Progenitor cell of endocrine pancreas (in vitro differentiated cells): ENCODE data around the gene GRHL3. TPM values are rescaled to one million over a fixed set of nuclear protein-coding genes. Genes with fewer than 3 reads are reported as not detected.
A peak's percentile ranks its signal among the peaks of the same experiment; 100 is the strongest.

Experiments
- DNase-seq: peaks from one replicate; pipeline ENCODE4 v3.0.0; 2021; ENCODE audit warnings: low spot score; ENCODE audit not compliant: unreplicated experiment
- H3K27ac Mint-ChIP-seq: 2 replicates; pipeline ENCODE4 v1.8.0; 2021; ENCODE audit warnings: mild to moderate bottlenecking, moderate library complexity, mixed read lengths
- H3K27me3 Mint-ChIP-seq: 2 replicates; pipeline ENCODE4 v1.8.0; 2021; ENCODE audit warnings: mixed read lengths
- H3K36me3 Mint-ChIP-seq: 2 replicates; pipeline ENCODE4 v1.8.0; 2022; ENCODE audit warnings: mixed read lengths; ENCODE audit not compliant: insufficient read depth
- H3K4me1 Mint-ChIP-seq: 2 replicates; pipeline ENCODE4 v1.8.0; 2021; ENCODE audit warnings: low read depth, mixed read lengths
- H3K4me3 Mint-ChIP-seq: 2 replicates; pipeline ENCODE4 v1.8.0; 2021; ENCODE audit warnings: low read depth, mild to moderate bottlenecking, moderate library complexity, mixed read lengths
- H3K9me3 Mint-ChIP-seq: 2 replicates; pipeline ENCODE4 v1.8.0; 2021; ENCODE audit warnings: low read depth, mixed read lengths
- total RNA-seq: library from RNA; stranded (reverse); gene quantifications from 2 replicates; pipeline ENCODE4 v1.2.1, GENCODE V29; 2021
- TF ChIP-seq, protein P1 (sequence below): fragments of 200-600 bp; sonication (generic); IDR thresholded peaks from one replicate; pipeline ENCODE4 v1.5.0; 2021; ENCODE audit warnings: antibody characterized with exemption, mild to moderate bottlenecking; ENCODE audit not compliant: unreplicated experiment

Gene GRHL3
- total RNA-seq, 1 donor from 2014 or later = 4.9 TPM

DNA sequence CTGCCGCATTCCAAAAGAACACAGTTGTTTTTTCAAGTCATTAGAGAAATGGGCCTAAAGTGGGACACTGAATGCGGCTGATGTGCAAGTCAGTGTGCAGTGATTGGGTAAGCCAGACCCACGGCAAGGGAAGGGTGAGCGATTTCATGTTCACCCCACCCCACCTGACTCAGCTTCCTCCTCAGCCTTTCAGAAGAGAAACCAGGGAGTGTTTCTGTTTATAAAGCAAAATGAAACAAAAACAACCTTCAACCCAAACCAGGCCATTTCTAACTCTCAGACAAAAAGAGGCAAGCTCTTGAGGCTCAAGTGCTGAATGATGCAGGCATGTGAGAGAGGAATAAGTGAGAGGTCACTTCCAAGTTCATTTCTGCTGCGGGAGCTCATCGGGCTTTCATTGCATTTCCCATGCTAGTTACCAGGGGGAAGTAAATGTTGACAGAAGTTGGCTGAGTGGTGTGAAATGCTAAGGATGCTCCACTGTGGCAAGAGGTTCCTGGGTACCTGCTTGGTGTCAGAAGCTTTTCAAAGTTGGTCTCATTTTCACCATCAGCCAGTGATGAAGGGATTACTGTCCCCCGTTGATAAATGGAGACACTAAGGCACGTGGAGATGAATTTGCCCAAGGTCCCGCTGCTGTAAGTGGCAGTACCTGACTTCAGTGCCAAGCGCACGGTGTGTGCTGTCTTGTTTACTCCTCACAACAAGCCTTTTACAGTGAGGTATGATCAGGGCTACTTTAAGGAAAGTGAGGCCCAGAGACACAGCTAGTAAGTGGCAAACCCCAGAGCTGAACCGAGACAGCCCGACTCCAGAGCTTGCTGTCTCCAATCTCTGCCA lies 65.3 kb downstream of the GRHL3 start:
- Mint-ChIP-seq H3K27me3 (no peaks in the 10 kb centered on the region), H3K27ac (no peak overlapping the region), H3K4me1 (peaks cover 27% of the 10 kb centered on the region), H3K36me3 (peaks cover 29% of the 10 kb centered on the region), H3K9me3 (no peaks in the 10 kb centered on the region), H3K4me3 (no peak overlapping the region)
- no peak for DNase-seq
- TF ChIP-seq, protein P1, sequence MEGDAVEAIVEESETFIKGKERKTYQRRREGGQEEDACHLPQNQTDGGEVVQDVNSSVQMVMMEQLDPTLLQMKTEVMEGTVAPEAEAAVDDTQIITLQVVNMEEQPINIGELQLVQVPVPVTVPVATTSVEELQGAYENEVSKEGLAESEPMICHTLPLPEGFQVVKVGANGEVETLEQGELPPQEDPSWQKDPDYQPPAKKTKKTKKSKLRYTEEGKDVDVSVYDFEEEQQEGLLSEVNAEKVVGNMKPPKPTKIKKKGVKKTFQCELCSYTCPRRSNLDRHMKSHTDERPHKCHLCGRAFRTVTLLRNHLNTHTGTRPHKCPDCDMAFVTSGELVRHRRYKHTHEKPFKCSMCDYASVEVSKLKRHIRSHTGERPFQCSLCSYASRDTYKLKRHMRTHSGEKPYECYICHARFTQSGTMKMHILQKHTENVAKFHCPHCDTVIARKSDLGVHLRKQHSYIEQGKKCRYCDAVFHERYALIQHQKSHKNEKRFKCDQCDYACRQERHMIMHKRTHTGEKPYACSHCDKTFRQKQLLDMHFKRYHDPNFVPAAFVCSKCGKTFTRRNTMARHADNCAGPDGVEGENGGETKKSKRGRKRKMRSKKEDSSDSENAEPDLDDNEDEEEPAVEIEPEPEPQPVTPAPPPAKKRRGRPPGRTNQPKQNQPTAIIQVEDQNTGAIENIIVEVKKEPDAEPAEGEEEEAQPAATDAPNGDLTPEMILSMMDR = no peak

DNA sequence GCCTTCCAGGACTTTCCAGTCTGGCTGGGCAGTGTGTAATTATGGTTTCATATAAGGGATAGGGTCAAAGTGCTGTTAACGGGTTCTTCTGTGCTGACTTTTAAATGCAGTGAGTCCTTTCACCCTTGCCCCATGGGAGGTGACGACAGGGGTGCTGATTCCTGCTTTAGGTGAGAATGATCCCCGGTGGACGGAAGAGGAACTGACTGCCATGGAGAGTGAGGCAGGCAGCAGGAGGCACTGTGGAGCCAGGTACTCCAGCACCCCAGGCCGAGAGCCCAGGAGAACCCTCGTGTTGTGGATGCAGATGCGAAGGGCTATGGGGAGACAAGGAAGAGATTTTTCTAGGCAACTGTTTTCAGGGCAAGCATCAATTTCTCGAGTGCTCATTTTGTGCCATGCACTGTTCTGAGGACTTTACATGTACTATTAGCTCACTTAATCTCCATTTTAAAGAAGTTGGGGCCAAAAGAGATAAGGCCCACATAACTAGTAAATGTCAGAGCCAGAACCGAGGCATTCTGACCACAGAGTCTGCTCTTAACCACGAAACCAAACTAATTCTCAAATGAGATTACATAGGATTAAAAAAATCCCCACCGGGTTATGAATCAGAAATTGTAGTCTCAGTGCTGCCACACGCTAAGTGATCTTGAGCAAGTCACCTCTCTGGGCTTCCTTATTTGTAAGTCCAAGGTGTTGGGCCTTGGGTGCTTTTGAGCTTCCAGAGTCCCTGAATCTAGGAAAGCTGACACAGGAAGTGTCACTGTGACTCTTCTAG lies 66.2 kb downstream of the GRHL3 start:
- Mint-ChIP-seq H3K9me3 (no peaks in the 10 kb centered on the region), H3K4me3 (no peak overlapping the region), H3K36me3 (peaks cover 28% of the 10 kb centered on the region), H3K4me1 (peaks cover 22% of the 10 kb centered on the region), H3K27ac (no peak overlapping the region), H3K27me3 (no peaks in the 10 kb centered on the region)
- TF ChIP-seq, protein P1 = peak; percentile 53
- no peak for DNase-seq

DNA sequence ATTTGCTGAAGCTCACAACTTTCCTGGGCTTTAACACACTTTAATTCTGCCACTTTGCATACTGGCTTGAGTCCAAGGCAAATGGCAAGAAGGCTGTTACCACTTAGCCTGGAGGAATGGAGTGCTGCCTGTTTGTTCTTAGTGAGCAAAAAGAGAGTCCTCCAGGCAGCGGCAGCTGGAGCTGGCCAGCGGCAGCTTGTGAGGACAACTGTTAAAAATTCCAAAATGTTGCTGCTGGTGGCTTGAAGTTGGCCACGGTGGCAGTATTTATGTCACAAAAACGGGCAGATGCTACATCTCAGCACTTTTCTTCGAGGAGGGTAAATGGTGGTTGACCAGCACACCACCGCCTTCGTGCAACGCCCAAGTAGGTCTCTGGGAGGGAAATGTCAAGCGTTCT lies 67.1 kb downstream of the GRHL3 start:
- Mint-ChIP-seq H3K4me1 (peaks cover 16% of the 10 kb centered on the region), H3K36me3 (peaks cover 25% of the 10 kb centered on the region), H3K9me3 (no peaks in the 10 kb centered on the region), H3K27me3 (no peaks in the 10 kb centered on the region), H3K4me3 (no peak overlapping the region), H3K27ac (no peak overlapping the region)
- DNase-seq = no peak
- TF ChIP-seq, protein P1 = no peak

DNA sequence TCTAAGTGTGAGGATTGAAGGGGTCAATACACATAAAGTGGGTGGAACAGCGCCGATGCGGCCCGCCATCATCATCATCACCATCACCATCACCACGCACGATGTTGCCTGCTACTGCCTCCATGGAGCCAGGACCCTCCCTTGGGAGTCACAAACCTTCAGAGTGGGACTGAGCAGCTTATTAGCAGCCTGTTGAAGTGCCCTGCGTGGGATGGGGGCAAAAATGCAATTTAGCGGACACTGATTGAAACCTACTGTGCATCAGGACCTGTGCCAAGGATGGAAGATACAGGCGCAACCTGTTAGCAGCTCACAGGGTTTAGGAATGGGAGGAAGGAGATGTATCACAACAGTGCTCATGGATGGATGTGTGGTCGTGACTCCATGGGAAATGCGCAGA lies 67.8 kb downstream of the GRHL3 start:
- TF ChIP-seq, protein P1 = no peak
- peaks cover 22% of the 10 kb centered on the region for H3K36me3 Mint-ChIP-seq
- H3K27ac Mint-ChIP-seq = peak overlapping the region; percentile 31
- H3K4me1 Mint-ChIP-seq = peaks cover 16% of the 10 kb centered on the region
- no peaks in the 10 kb centered on the region for H3K9me3 Mint-ChIP-seq
- H3K27me3 Mint-ChIP-seq = no peaks in the 10 kb centered on the region
- H3K4me3 Mint-ChIP-seq = no peak overlapping the region
- no peak for DNase-seq

DNA sequence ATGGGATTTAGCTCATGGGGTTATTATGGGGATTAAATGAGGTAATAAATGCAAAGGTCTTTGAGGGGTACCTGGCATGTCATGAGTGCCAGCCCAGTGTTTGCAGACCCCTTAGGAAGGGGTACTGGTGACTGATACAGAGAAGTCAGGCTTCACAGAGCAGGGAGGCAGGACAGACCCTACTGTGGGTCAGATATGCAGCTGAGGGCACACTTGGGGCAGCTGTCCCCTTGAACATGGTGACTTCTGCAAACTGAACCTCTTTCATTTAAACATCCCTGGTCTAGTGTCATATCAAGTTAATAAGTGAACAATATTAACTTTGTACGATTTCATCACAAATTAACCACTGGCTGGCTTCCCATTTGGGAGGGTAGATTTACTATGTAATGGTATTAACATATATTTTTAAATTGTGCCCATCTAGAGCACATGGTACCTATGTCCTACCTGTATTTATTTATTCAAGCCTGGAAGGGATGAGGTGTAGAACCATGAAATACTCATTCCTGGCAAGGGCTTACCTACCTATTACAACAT lies 68.5 kb downstream of the GRHL3 start:
- H3K27me3 Mint-ChIP-seq = no peaks in the 10 kb centered on the region
- no peak for DNase-seq
- H3K9me3 Mint-ChIP-seq = no peaks in the 10 kb centered on the region
- H3K27ac Mint-ChIP-seq = no peak overlapping the region
- peaks cover 16% of the 10 kb centered on the region for H3K36me3 Mint-ChIP-seq
- H3K4me1 Mint-ChIP-seq = peaks cover 16% of the 10 kb centered on the region
- no peak overlapping the region for H3K4me3 Mint-ChIP-seq
- TF ChIP-seq, protein P1 = no peak
